GM19025 (cell line): ENCODE data around the gene DSCAML1.

Source experiments
- ATAC-seq: cut with Tn5 transposase; IDR thresholded peaks from one replicate; pipeline ENCODE4 v1.9.1; 2021; ENCODE audit warnings: mild to moderate bottlenecking, low read depth, moderate library complexity; ENCODE audit not compliant: unreplicated experiment

Gene DSCAML1

GRCh38 chr11:117643606-117644300, 153.3 kb downstream of the DSCAML1 start:
- no peak for ATAC-seq

GRCh38 chr11:117642835-117643234, 154.2 kb downstream of the DSCAML1 start:
- ATAC-seq, result no peak

GRCh38 chr11:117642396-117642795, 154.6 kb downstream of the DSCAML1 start:
- no peak for ATAC-seq

- ATAC-seq, result no peak
Measured at GRCh38 chr11:117641008-117641915, 155.8 kb downstream of the DSCAML1 start.

GRCh38 chr11:117640041-117640440, 157.0 kb downstream of the DSCAML1 start:
- no peak for ATAC-seq

DNA sequence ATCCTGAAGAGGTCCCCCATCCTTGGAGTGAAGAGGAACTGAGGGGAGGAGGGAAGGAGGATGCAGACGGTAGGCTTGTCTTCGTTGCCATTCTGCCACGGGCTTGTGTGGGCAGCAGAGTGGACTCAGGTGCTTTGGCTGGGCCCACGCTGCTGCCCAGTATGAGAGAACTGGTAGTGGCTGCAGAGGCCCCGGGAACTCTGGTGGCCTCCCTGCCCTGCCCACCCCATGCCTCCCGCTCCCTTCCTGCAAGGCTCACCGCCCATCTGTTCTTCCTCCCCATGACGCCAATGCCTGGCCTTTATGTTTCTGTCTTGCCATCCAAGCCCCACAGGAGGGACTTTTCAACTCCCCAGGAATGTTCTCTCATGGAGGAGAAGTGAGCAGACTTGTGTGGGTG, 157.4 kb downstream of the DSCAML1 start:
- no peak for ATAC-seq

- ATAC-seq, result no peak
Measured at GRCh38 chr11:117638911-117639543, 158.0 kb downstream of the DSCAML1 start.

- no peak for ATAC-seq
Measured at GRCh38 chr11:117634756-117635603, 162.0 kb downstream of the DSCAML1 start.

DNA sequence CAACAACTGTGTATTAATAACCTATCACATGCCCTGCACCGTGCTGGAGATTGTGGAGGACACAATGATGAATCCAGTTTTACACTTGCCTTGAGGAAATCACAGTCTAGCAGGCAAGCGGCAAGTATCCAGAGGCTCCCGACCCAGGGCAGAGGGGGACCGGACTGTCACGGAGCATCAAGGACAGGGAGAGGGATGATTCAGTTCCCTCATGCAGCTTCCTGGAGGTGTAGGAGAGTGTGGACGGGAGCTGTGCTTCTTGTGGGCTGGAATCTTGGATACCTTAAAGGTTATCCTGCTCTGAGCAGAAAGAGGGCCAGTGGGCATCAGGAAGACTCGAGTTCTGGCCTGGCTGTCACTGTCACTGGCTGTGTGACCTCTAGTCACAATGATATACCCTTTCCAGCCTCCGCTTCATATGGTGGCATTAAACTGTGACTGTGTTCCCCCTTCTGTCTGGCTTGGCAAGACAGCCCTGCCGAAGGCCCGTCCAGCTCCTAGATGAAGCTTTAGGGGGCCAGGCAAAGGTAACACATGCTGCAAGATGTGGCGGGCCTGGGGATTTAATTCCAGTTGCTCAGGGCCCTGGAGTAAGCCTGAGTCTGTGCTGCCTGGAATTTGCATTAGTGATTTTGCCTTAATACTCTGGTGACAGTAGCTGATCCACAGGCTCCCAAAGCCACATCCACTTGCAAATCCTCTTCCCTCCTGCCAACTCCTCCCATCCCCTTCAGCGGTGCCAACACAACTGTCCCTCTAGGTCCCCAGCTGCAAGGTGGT, 162.8 kb downstream of the DSCAML1 start:
- no peak for ATAC-seq

DNA sequence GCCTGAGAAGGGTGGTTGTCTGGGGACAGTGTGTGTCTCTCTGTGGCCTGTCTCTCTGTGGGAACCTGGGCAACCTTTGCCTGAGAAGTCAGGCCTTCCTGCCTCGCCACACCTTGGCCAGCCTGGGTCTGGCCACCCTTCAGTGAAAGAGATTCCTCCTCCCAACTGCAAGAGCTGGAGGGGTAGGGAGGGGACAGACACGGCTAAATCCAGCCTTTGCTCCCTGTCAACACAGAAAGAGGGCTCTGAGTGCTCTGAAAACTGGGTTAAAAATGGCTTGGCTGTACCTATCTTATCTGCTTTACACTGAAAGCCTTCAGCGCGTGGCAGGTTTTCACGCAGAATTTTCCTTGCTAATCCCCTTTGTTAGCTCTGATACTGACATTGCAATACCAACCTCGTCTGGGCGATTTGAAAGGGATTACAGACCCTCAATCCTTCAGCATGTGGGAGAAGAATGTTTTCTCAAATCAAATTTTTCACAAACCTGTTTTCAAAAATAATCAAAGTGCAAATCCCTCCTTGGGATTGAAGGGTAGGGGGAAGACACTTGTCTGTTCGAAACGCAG, 163.7 kb downstream of the DSCAML1 start:
- no peak for ATAC-seq

- ATAC-seq, result no peak
Measured at GRCh38 chr11:117632306-117632705, 164.7 kb downstream of the DSCAML1 start.

DNA sequence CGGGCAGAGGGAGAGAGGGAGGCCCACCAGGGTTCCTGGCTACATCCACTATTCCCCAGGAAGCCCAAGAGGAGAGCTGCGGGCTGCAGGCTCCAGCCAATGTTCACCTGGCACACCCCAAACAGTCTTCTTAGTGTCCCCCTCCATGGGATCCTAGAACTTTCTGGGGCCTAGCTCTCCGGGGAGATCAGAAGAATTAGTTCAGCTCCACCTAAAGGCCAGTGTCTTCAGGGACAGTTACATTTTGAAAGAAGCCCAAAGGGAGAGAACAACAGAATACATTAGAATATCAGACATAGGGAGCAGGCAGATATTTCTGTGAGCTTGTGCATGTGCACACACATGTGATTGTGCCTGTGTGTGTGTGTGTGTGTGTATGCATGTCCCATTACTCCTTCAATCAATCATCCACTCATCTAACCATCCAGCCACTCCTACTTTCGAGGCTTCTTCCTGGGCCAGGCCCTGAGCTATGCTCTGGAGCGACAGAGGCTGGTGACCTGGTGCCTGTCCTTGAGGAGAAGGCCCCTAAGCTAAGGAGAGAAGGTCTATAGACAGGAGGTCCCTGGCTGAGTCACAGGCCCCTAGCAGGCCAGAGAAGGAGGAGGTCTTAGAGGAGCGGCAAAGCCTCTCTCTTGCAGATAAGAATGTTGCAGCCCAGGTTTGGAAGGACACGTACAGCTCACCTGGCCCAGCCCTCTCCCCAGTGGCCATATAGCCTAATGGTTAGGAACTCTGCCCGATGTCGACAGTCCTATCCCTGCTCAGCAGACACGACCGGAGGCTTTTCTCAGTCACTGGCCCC, 165.5 kb downstream of the DSCAML1 start:
- ATAC-seq, result no peak

GRCh38 chr11:117629891-117630538, 167.0 kb downstream of the DSCAML1 start:
- ATAC-seq, result no peak

DNA sequence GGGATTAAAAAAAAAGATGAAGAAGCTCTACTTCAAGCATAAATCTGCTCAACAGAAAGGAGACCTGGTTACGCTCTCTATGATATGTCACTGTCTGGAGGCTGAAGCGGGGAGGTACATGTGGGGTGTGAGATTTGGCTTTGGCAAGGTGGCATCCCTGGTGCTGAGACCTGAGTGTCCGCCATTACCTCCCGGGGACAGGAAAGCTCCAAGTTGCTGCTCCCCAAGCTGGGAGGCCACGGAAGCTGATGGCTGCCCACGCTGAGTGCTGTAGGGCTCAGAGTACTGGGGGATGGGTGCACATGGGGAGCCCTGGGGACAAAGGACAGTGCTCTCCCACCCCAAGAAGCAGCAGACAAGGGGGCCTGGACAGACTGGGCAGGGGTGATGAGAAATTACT, 167.9 kb downstream of the DSCAML1 start:
- no peak for ATAC-seq

- ATAC-seq, result no peak
Measured at GRCh38 chr11:117627259-117627658, 169.8 kb downstream of the DSCAML1 start.

GRCh38 chr11:117626576-117626975, 170.4 kb downstream of the DSCAML1 start:
- no peak for ATAC-seq

DNA sequence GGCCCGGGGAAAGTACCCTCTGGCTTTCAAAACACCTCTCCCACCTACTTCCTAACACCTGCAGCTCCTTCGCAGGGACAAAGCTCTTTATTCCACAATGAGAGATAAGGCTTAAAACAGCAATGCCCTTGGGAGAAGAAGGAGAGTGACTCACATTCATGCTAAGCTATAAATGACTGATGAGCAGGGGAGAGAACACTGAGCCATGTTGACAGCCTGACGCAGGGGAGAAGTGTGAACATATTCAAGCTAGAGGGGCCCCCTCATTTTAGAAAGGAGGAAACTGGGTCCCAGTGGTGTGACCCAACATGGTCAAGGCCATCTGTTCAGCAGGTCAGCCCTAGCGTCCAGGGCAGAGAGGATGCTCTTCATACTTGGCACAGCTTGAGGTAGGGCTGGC, 171.8 kb downstream of the DSCAML1 start:
- ATAC-seq, result no peak

GRCh38 chr11:117623831-117624271, 173.2 kb downstream of the DSCAML1 start:
- no peak for ATAC-seq
